ENCODE measurements around the gene SRGAP2C. TPM values are rescaled to one million over a fixed set of nuclear protein-coding genes. Genes with fewer than 3 reads are reported as not detected.
"Not testable (repeated sequence)": the region's sequence is repeated elsewhere in the genome, so short reads cannot be mapped to it uniquely, and the experiment has no call there.

SRGAP2C gene
- total RNA-seq, 4 donors from 2014 or later, result 32.6 to 41.5 (median 36.1) TPM

DNA sequence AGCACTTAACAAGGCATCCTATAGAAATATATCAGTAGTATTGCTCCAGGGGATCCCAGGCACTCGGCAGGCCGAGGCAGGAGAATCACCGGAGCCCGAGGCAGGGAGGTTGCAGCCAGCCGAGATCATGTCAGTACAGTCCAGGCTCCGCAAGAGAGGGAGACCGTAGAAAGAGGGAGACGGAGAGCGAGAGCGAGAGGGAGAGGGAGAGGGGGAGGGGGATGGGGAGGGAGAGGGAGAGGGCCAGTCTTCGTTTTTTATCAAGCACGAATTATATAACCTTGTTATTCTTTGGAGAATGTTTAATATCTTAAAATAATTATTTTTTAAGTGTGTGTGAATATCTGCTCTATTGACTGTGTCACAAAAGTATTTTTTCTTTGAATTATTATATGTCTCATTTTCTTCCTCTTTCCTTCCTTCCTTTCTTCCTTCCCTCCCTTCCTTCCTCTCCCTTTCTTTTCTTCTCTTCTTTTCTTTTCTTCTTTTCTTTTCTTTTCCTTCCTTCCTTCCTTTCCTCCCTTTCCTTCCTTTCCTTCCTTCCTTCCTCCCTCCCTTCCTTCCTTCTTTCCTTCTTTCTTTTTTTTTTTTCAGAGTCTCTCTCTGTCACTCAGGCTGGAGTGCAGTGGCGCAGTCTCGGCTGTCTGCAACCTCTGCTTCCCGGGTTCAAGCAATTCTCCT lies 233.7 kb downstream of the SRGAP2C start:
- Histone ChIP-seq H3K4me1 (peaks cover 0 to 5% (median 0%) of the 10 kb centered on the region in 4 donors), H3K27me3 (peaks cover 0 to 11% (median 0%) of the 10 kb centered on the region in 4 donors), H3K27ac (replicated peaks in 1 of 4) (no peak overlapping the region), H3K36me3 (no peaks in the 10 kb centered on the region), H3K4me3 (no peak overlapping the region), H3K9me3 (no peaks in the 10 kb centered on the region)
- DNase-seq (ENCODE audit: extremely low spot score), result no peak
- TF ChIP-seq EP300 (IDR thresholded peaks at IDR 0.05), result no peak
- TF ChIP-seq, protein P1, sequence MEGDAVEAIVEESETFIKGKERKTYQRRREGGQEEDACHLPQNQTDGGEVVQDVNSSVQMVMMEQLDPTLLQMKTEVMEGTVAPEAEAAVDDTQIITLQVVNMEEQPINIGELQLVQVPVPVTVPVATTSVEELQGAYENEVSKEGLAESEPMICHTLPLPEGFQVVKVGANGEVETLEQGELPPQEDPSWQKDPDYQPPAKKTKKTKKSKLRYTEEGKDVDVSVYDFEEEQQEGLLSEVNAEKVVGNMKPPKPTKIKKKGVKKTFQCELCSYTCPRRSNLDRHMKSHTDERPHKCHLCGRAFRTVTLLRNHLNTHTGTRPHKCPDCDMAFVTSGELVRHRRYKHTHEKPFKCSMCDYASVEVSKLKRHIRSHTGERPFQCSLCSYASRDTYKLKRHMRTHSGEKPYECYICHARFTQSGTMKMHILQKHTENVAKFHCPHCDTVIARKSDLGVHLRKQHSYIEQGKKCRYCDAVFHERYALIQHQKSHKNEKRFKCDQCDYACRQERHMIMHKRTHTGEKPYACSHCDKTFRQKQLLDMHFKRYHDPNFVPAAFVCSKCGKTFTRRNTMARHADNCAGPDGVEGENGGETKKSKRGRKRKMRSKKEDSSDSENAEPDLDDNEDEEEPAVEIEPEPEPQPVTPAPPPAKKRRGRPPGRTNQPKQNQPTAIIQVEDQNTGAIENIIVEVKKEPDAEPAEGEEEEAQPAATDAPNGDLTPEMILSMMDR (IDR thresholded peaks at IDR 0.05), result no peak
- no peak for TF ChIP-seq POLR2A (IDR thresholded peaks at IDR 0.05; ENCODE audit: low read depth)
- no peak for TF ChIP-seq POLR2AphosphoS5 (IDR thresholded peaks at IDR 0.05)
- WGBS, result 48% methylated on average over 15 of the region's 15 CpGs
- intact Hi-C loops (cut with DNase I), result no loop called here

DNA sequence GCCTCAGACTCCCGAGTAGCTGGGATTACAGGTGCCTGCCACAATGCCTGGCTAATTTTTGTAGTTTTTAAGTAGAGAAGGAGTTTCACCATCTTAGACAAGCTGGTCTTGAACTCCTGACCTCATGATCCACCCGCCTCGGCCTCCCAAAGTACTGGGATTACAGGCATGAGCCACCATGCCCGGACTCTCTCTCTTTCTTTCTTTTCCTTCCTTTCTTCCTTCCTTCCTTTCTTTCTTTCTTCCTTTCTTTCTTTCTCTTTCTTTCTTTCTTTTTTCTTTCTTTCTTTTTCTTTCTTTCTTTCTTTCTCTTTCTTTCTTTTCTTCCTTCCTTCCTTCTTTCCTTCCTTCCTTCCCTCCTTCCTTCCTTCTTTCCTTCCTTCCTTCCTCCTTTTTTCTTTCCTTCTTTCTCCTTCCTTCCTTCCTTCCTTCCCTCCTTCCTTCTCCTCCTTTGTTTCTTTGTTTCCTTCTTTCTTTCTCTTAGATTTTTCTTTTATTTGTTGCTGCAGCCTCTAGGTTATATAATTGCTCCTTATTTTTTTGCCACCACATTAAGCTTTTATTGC lies 234.4 kb downstream of the SRGAP2C start:
- 86% methylated on average over 4 of the region's 4 CpGs for WGBS
- H3K4me1 ChIP-seq; H3K36me3 ChIP-seq; H3K27ac ChIP-seq (replicated peaks in 1 of 4); DNase-seq (ENCODE audit: extremely low spot score); H3K4me3 ChIP-seq; H3K9me3 ChIP-seq; intact Hi-C loops (cut with DNase I): not testable (repeated sequence)
- peaks cover 0 to 11% (median 0%) of the 10 kb centered on the region in 4 donors for H3K27me3 ChIP-seq

DNA sequence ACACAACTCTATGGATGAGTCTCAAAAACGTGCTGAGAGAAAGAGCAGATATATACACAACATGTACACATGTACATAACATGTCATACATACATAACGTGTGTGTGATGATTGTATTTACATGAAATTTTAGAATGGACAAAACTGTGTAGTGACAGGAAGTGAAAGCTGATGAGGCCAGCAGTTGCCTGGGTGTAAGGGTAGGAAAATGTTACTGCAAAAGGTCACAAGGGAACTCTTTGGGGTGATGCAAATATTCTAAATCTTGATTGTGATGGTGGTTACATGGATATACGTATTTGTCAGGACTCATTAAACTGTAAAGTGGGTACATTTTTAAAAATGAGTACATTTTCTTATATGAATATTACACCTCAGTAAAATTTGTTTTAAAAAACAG lies 236.7 kb downstream of the SRGAP2C start:
- H3K4me1 ChIP-seq, result not testable (repeated sequence)

DNA sequence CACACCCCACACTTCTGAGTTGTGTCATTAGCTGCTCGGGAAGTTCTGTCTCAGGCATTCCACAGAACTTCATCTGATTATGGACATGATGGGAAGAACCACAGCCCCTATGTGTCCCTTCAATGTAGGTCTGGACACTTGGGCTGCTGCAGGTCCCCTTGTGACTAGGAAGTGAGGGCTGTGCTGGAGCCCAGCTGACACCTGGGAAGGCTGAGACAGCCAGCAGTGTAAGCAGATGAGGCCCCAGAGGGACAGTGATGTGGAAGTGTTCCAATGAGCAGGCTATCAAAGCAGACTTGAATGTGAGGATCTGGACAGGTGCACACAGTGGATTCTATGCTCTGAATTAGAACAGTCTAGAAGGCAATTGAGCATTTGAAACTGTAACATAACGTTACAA lies 239.2 kb downstream of the SRGAP2C start:
- WGBS, result 77% methylated on average over 2 of the region's 2 CpGs
- not testable (repeated sequence) for H3K9me3 ChIP-seq

More for the DNA sequence above, 236.7 kb downstream of the SRGAP2C start:
- H3K36me3 ChIP-seq; H3K27ac ChIP-seq (replicated peaks in 1 of 4); H3K9me3 ChIP-seq; intact Hi-C loops (cut with DNase I); H3K4me3 ChIP-seq; DNase-seq (ENCODE audit: extremely low spot score): not testable (repeated sequence)
- WGBS, result 72% methylated on average over 3 of the region's 3 CpGs
- H3K27me3 ChIP-seq, result peaks cover 0 to 11% (median 0%) of the 10 kb centered on the region in 4 donors

DNA sequence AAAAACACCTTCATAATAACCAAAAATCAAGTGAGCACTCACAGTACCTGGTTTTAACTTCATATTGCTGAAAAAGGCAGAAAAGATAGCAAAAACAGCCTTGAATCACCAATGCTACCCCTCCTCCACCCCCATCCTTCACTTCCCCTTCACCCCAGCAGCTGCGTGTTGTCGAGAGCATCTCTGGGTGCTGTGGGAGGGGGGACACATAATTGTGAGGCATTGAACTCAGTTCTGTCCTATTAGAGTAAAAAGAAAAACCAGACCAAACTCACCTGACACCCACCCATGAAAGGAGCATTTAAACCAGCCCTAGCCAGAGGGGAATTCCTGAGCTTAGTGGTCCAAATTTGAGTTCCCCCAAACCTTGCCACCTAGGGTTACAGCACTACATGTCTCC lies 248.7 kb downstream of the SRGAP2C start:
- 79% methylated on average over 2 of the region's 2 CpGs for WGBS
- H3K27me3 ChIP-seq, result peaks cover 0 to 13% (median 0%) of the 10 kb centered on the region in 4 donors
- H3K4me1 ChIP-seq; H3K9me3 ChIP-seq; H3K4me3 ChIP-seq; intact Hi-C loops (cut with DNase I); DNase-seq (ENCODE audit: extremely low spot score); H3K36me3 ChIP-seq; H3K27ac ChIP-seq (replicated peaks in 1 of 4): not testable (repeated sequence)

More for the DNA sequence above, 239.2 kb downstream of the SRGAP2C start:
- H3K4me1 ChIP-seq; H3K27ac ChIP-seq (replicated peaks in 1 of 4); H3K4me3 ChIP-seq; DNase-seq (ENCODE audit: extremely low spot score); H3K36me3 ChIP-seq; H3K27me3 ChIP-seq; intact Hi-C loops (cut with DNase I): not testable (repeated sequence)

DNA sequence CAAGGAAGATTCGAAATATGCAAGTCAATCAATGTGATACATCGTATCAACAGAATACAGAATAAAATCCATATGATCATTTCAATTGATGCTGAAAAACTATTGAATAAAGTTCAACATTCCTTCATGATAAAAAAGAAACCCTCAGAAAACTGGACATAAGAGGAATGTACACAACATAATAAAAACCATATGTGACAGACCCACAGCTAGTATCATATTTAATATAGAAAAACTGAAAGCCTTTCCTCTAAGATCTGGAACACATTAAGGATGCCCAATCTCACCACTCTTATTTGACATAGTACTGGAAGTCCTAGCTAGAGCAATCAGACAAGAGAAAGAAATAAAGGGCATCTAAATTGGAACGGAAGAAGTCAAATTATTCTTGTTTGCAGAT lies 254.1 kb downstream of the SRGAP2C start:
- WGBS, result 87% methylated on average over 3 of the region's 3 CpGs

DNA sequence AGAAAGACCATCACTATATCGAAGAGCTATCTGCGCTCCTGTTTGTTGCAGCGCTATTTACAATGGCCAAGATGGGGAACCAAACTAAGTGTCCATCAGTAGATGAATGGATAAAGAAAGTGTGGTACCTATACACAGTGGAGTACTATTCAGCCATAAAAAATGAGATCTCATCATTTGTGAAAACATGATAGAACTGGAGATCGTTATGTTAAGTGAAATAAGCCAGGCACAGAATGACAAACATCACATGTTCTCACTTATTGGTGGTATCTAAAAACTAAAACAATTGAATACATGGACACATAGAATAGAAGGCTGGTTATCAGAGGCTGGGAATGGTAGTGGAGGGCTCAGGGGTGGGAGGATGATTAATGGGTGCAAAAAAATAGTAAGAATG lies 256.2 kb downstream of the SRGAP2C start:
- intact Hi-C loops (cut with DNase I), result no loop called here
- Histone ChIP-seq H3K27ac (replicated peaks in 1 of 4) (no peak overlapping the region), H3K4me1 (no peaks in the 10 kb centered on the region), H3K9me3 (peaks cover 0 to 3% (median 0%) of the 10 kb centered on the region in 4 donors), H3K4me3 (no peak overlapping the region), H3K36me3 (no peaks in the 10 kb centered on the region), H3K27me3 (no peaks in the 10 kb centered on the region)
- TF ChIP-seq, protein P1 (IDR thresholded peaks at IDR 0.05), result no peak
- no peak for TF ChIP-seq EP300 (IDR thresholded peaks at IDR 0.05)
- no peak for TF ChIP-seq POLR2AphosphoS5 (IDR thresholded peaks at IDR 0.05)
- no peak for TF ChIP-seq POLR2A (IDR thresholded peaks at IDR 0.05; ENCODE audit: low read depth)
- WGBS, result 91% methylated on average over 4 of the region's 4 CpGs
- no peak for DNase-seq (ENCODE audit: extremely low spot score)

More for the DNA sequence above, 254.1 kb downstream of the SRGAP2C start:
- H3K4me1 ChIP-seq; DNase-seq (ENCODE audit: extremely low spot score); H3K27me3 ChIP-seq; H3K4me3 ChIP-seq; intact Hi-C loops (cut with DNase I); H3K9me3 ChIP-seq; H3K36me3 ChIP-seq; H3K27ac ChIP-seq (replicated peaks in 1 of 4): not testable (repeated sequence)

Small RNA genes lying within 50 kb of the gene (small RNA-seq; reads per million reads assigned to genes)
- gene AC243994.1, result 0 reads per million in 3 donors

Other genes with a start within 250 kb of the SRGAP2C start
- gene FAM72B, start 635 bp upstream of the SRGAP2C start, total RNA-seq, result under 1 TPM in 2 of 4 donors, not detected in 2; 0.19 to 0.63 TPM

Data from esophagus muscularis mucosa (tissue), 4 donors.